GM19239 (cell line): ENCODE measurements around the gene GMEB2.
"Not testable (repeated sequence)": the region's sequence is repeated elsewhere in the genome, so short reads cannot be mapped to it uniquely, and the experiment has no call there.

Experiments
- DNase-seq: peaks from one replicate; pipeline ENCODE4 v3.0.0; 2011; ENCODE audit warnings: low spot score; ENCODE audit not compliant: insufficient read length
- FAIRE-seq: peaks from 2 replicates; lab custom pipeline; 2011; peaks lifted over from hg19 to GRCh38; lab: Jason Lieb, UNC

The GMEB2 gene

GRCh38 chr20:63574829-63575743 lies 51.8 kb downstream of the GMEB2 start:
- FAIRE-seq: no peak

DNA sequence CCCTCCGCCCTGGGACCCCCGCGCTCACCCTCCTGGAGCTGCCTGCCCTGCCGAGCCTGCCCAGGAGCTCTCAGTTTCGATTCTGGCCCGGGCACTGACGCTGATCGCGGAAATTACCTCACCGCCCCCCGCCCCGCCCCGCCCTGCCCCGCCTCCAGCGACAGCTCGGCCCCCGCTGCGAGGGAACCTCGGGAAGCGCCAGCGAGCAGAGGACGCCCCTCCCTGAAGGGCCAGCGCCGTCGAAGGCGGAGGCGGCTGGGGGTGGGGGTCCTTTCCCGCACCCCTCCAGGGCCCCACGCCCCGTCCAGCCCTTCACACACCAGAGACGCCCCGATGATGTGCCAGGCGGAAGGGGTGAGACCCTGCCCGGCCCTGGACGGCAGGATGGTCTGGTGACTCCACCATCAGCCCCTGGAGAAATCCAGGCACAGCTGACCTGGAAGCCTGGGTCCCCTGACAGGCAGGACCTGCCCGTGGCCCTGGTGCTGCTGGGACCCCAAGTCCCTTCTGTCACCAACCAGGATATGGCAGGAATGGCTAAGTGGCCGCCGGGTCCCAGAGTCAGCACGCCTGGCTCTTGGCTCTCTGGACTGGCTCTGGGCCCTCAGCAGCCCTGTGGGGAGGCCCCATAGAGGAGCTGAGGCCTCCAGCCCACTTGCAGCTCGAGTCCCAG lies 52.6 kb downstream of the GMEB2 start, which contains the start of gene HELZ2:
Gene HELZ2 (minus strand): TSS at position 84 of the 673 bp plus-strand sequence. CDS start 1,854 bp downstream, outside the sequence.
- DNase-seq: peak; percentile 91
- no peak for FAIRE-seq

More at GRCh38 chr20:63574829-63575743, 51.8 kb downstream of the GMEB2 start:
- no peak for DNase-seq

DNA sequence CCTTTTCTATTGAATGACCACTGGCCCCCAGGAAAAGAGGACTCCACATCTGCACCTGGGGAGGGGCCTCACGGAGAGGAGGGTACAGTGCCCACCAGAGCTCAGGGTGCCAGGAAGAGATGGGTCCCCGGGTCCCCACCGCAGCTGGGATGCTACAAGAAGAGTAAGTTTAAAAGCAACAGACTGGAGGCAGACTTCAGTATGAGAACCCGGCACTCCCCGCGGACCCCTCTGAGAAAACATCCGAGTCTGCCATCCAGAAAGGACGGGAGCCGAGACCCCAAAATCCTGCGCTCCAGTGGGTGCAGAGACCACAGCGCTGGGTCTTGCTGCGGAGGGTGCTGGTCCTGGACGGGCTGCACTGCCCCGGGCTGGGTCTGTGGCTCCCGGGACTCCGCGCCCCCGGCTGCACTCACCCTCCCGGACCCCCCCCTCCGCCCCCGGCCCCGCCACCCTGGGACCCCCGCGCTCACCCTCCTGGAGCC lies 53.2 kb downstream of the GMEB2 start:
- FAIRE-seq: no peak

GRCh38 chr20:63572788-63573646 lies 53.9 kb downstream of the GMEB2 start:
- DNase-seq: no peak
- FAIRE-seq: no peak

More for the DNA sequence above, 53.2 kb downstream of the GMEB2 start:
- no peak for DNase-seq

DNA sequence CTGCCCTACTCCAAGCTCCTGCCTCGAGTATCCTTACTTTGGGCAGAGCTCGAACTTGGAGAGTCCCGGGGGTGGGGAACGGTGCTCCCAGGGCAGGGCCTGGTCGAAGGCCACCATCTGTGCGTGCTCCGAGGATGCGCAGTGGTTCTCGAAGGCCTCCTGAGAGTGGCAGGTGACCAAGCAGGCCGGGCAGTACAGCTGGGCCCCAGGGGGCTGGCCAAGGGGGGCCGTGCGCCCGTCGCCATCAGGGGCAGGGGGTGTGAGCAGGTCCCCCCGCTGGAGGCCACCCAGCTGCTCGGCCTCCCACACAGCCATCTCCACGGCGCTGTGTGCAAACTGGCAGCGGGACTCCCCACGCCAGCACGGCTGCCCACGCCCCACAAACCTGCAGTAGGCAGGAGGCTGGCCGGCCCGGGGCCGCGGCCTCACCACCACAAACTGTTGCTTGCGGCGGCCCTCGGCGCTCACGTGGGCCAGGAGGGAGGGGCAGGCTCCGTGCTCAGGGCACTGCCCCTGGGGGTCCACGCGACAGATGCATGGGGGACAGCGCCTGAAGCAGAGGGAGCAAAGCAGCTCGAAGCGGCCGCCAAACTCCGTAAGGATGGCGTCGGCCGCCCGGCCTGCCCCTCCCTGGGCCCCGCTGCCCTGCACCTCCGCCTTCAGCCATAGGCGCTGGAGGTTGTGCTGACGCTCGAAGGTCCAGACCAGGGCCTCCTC lies 54.7 kb downstream of the GMEB2 start:
- DNase-seq (no peak), FAIRE-seq (no peak)

GRCh38 chr20:63571087-63571478 lies 55.8 kb downstream of the GMEB2 start:
- DNase-seq, FAIRE-seq: not testable (repeated sequence)

GRCh38 chr20:63570281-63571086 lies 56.4 kb downstream of the GMEB2 start:
- no peak for DNase-seq
- no peak for FAIRE-seq

DNA sequence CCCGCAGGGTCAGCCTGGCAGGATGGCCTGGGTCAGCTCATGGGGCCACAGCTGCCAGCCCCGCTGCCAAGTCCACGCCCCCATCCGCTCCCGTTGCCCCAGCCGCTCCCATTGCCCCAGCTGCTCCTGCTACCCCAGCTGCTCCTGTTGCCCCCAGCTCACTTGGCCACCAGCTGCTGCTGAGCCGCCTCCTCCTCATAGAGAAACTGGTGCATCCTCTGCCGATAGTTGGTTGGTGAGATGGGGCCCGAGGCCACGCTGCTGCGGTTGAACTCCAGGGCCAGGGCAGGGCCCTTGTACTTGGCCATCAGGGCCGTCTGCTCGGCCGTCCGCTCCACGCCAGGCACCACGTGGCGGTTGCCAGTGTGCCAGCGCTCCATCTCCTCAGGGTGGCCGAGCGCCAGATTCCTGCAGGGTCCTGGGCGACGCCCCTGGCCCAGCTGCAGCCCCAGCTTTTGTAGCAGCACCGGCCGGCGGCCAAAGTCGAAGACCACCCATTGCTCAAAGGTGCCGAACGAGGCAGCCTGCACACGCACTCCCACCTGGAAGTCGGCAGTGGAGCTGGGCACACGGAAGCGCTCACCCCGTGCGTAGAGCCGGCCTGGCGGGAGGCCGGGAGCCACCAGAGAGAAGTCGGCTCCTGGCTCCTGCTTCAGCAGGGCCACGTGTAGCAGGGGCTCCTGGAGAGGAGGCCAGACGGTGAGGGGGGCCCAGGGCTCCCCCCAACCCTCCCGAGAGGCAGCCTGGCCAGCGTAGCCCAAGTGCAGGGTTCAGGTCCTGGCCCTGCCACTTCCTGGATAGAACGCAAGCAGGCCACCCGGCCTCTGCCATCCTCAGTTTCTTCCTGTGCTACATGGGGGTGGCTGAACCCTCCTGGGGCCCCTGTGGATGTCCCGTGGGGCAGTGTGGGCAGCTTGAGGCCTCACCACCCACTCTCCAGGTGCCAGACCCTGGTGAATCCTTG lies 57.6 kb downstream of the GMEB2 start:
- DNase-seq (no peak), FAIRE-seq (no peak)

- FAIRE-seq: no peak
These were observed 58.5 kb downstream of the GMEB2 start for GRCh38 chr20:63568170-63568981.

DNA sequence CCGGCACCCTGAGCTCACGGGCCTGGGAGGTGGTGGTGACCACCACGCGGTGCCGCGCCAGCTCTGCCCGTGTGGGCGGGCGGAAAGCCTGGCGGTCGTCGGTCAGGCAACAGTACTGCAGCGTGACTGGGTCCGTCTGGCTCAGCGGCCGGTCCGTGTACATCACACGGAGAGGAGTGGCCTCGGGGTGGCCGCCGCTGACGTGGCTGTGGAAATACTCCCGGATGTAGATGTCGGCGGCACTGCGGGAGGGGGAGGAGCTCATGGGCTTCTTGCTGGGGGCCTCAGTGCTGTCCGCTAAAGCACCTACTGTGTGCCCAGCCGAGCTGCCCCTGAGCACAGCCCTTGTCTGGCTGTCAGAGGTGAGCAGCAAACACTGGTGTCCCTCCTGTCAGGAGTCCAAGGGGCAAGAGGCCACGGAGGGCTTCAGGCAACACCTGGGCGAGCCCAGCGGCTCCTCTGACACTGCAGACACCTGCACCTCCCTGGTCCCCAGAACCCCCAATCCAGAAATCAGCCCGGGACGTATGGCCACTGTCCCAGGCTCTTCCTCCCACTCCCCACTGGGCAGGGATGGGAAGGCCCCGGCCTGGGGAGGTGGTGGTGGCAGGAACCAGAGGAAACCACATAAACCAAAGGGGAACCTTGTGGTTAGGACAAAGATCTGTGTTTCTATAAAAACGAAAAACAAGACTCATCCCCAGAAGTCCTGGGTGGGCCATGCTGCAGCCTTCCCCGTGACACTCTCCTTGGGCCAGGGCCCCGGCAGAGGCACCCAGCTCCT lies 59.3 kb downstream of the GMEB2 start:
- DNase-seq (peak; percentile 72), FAIRE-seq (peak; percentile 98)

More at GRCh38 chr20:63568170-63568981, 58.5 kb downstream of the GMEB2 start:
- DNase-seq: no peak

DNA sequence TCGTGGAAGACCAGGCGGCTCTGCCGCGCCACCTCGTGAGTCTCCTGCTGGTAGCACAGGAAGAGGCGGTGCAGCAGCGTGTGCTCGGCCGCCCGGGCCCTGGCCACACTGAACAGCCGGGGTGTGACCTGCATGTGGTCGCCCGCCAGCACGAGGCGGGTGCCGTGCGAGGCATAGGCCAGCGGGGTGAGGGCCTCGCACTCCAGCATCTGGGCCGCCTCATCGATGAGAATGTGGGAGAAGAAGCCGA lies 59.8 kb downstream of the GMEB2 start:
- DNase-seq: no peak
- no peak for FAIRE-seq

DNA sequence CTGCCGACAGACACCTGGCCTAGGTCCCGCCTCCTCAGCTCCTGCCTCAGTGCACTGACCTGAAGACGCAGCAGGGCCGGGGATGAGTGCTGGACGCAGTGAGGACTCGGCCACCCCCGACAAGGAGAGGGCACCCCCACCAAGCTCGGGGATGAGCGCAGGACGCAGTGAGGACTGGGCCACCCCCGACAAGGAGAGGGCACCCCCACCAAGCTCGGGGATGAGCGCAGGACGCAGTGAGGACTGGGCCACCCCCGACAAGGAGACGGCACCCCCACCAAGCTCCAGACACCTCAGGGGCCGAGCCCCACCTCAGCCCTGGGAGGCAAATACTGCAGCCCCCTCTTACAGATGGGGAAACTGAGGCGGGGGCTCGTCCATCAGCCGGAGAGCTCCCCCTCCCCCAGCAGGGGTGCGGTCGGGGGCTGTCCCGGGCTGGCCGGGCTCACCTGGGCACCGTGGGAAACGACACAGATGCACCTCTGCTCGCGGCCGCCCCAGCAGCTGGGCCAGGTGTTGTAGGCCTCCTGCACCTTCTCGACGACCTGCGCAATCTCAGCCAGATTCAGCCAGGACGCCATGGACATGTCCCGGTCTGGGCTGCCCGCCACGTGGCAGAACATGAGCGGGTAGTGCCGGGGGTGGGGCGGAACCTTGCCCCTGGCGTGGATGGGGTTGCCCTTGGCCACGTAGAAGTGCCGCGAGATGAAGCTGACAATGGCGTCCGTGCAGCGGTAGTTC lies 60.3 kb downstream of the GMEB2 start:
- DNase-seq (no peak), FAIRE-seq (no peak)

- DNase-seq (no peak), FAIRE-seq (no peak)
These were observed 61.1 kb downstream of the GMEB2 start for GRCh38 chr20:63565699-63566335.

- no peak for FAIRE-seq
- DNase-seq: no peak
These were observed 61.7 kb downstream of the GMEB2 start for GRCh38 chr20:63565021-63565698.
